Right cardiac atrium (tissue), 5 donors: Measurements from ENCODE around the gene PPP2R2B. TPM values are rescaled to one million over a fixed set of nuclear protein-coding genes. Genes with fewer than 3 reads are reported as not detected.

Source experiments
- ATAC-seq, 2 donors: fragments of 200-7000 bp; cut with Tn5 transposase; one replicate each; pipeline versions ENCODE4 v1.8.0 to v1.9.1; 2020; ENCODE audit warnings: moderate library complexity in 2 of 2, mild to moderate bottlenecking in 1 of 2
- DNase-seq, 3 donors: peaks; one replicate each; pipeline ENCODE4 v3.0.0-alpha.2; 2020
- H3K27ac ChIP-seq: one replicate; pipeline ENCODE4 v1.5.1; 2013; ENCODE audit warnings: mild to moderate bottlenecking, low read length, control low read depth, moderate library complexity
- H3K27me3 ChIP-seq: one replicate; pipeline ENCODE4 v1.6.1; 2013; ENCODE audit not compliant: control insufficient read depth, insufficient read depth
- H3K4me1 ChIP-seq: one replicate; pipeline ENCODE4 v1.6.1; 2013; ENCODE audit warnings: low read length; ENCODE audit not compliant: control insufficient read depth, insufficient read depth
- H3K4me3 ChIP-seq: one replicate; pipeline ENCODE4 v1.5.1; 2013; ENCODE audit warnings: low read length, control low read depth
- H3K9me3 ChIP-seq: one replicate; pipeline ENCODE4 v1.6.1; 2013; ENCODE audit warnings: low read length; ENCODE audit not compliant: control insufficient read depth
- WGBS: extraction: QIAGEN DNeasy Blood & Tissue Kit; methylation state at CpG from one replicate; pipeline ENCODE4 v1.1.7; 2013; 5-methylcytosine and 5-hydroxymethylcytosine counted together
- intact Hi-C, 4 donors: fragments of 100-400 bp; cut with DNase I; formaldehyde crosslinking; loops; one replicate each; pipeline versions ENCODE4 v1.11.0 to v1.14.0; 2022 to 2023
- polyA plus RNA-seq: library from polyadenylated mRNA; stranded (reverse); fragments of 200-250 nt; gene quantifications from one replicate; pipeline ENCODE4 v1.2.3, GENCODE V29; 2013
- total RNA-seq, 4 donors: library from RNA; stranded (reverse); fragmentation: NEBNext Ultra II Directional; extraction: Animal tissue kit (Norgen Biotek cat#: 25700); gene quantifications; one replicate each; pipeline ENCODE4 v1.2.1, GENCODE V29; 2021
- donor health status: healthy with polysubstance abuse.
- donor health status: DM: no; HTN: yes; CAD: no.
- donor health status: DM: no; HTN: no; CAD: no.
- donor health status: DM: no; HTN: yes; CAD: no; lungs with severe emphysema.
- donor health status: DM: yes; HTN: yes; CAD: no.

The PPP2R2B gene
- total and polyA plus RNA-seq, 5 donors = 3.0 to 9.0 (median 3.5) TPM

DNA sequence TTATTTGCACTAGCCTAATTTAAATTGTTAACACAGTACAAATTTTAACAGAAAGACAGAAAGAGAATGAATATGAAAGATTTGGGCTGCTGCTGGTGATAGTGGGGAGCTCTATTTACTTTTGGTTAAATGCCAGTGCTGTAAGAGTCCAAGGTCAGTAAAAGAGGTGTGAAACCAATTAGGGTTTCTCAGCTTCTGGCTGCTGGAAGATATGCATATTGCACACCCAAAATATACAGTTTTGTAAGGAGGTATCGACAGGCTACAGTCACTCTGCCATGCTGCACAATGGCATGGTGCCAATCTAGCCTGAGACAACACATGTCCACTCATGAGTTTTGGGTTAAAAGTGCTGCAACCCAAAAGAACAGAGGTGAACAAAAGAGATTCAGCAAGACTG is 79.3 kb downstream of the PPP2R2B start:
- intact Hi-C loops = no loop called here
- WGBS = 51% methylated on average over 1 of the region's 1 CpG
- H3K9me3 ChIP-seq = no peaks in the 10 kb centered on the region
- ATAC-seq (no peak), DNase-seq (peak in 1 of 3 donors; percentile 18)
- no peaks in the 10 kb centered on the region for H3K27me3 ChIP-seq
- H3K4me1 ChIP-seq = no peaks in the 10 kb centered on the region
- H3K4me3 ChIP-seq = no peak overlapping the region
- H3K27ac ChIP-seq = no peak overlapping the region

- no peak for DNase-seq
- WGBS = 38% methylated on average over 5 of the region's 5 CpGs
Observed at GRCh38 chr5:146797658-146798057, 80.9 kb downstream of the PPP2R2B start.

DNA sequence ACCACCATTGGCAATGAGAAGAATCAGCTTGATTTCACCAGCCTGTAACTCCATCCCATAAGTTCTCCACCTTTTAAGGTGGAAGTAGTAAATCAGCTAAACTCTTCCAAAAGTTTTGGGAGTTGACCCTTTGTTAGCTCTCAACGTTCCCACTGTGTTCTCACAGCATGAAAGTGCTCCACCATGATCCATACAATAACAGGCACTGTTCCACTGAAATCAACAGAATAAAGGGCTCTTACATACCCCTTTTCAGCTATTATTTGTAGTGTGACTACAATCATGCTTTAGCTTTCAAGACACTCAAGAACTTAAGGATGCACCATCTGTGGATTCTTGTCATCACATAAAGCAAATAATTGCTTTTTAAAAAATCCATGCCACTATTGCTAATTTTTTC is 81.6 kb downstream of the PPP2R2B start:
- Histone ChIP-seq H3K27me3 (no peaks in the 10 kb centered on the region), H3K9me3 (no peaks in the 10 kb centered on the region), H3K4me3 (no peak overlapping the region), H3K27ac (no peak overlapping the region), H3K4me1 (no peaks in the 10 kb centered on the region)
- DNase-seq (no peak), ATAC-seq (no peak)
- intact Hi-C loops = no loop called here
- WGBS = 42% methylated on average over 1 of the region's 1 CpG

More at GRCh38 chr5:146797658-146798057, 80.9 kb downstream of the PPP2R2B start:
- no peaks in the 10 kb centered on the region for H3K27me3 ChIP-seq
- no peaks in the 10 kb centered on the region for H3K4me1 ChIP-seq
- intact Hi-C loops = no loop called here
- no peak overlapping the region for H3K27ac ChIP-seq
- no peak for ATAC-seq
- H3K9me3 ChIP-seq = no peaks in the 10 kb centered on the region
- H3K4me3 ChIP-seq = no peak overlapping the region

DNA sequence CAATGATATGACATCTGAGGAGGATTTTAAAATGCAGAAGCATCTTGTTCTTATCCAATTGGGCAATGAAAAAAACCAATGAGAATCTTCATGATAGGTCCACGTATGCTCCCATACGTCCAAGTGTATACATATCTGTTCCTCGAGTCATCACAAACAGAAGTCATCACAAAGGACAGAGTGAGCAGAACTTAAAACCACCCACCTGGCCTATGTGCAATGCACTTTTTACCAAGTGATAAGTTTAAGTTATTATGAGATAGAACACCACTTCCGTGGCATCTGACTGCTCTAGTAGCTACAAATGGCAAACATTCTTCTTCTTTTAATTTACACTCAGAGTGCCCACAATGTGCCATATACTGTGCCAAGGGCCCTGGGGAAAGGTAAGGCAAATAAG is 82.4 kb downstream of the PPP2R2B start:
- no peak overlapping the region for H3K27ac ChIP-seq
- H3K27me3 ChIP-seq = no peaks in the 10 kb centered on the region
- H3K4me3 ChIP-seq = no peak overlapping the region
- ATAC-seq = no peak
- H3K9me3 ChIP-seq = no peaks in the 10 kb centered on the region
- 71% methylated on average over 4 of the region's 4 CpGs for WGBS
- no peak for DNase-seq
- no peaks in the 10 kb centered on the region for H3K4me1 ChIP-seq
- intact Hi-C loops = no loop called here

GRCh38 chr5:146794326-146795029 is 84.1 kb downstream of the PPP2R2B start:
- intact Hi-C loops = no loop called here
- WGBS = 65% methylated on average over 1 of the region's 1 CpG
- Histone ChIP-seq H3K27me3 (no peaks in the 10 kb centered on the region), H3K9me3 (no peaks in the 10 kb centered on the region), H3K4me3 (no peak overlapping the region), H3K27ac (no peak overlapping the region), H3K4me1 (no peaks in the 10 kb centered on the region)
- ATAC-seq (no peak), DNase-seq (no peak)

DNA sequence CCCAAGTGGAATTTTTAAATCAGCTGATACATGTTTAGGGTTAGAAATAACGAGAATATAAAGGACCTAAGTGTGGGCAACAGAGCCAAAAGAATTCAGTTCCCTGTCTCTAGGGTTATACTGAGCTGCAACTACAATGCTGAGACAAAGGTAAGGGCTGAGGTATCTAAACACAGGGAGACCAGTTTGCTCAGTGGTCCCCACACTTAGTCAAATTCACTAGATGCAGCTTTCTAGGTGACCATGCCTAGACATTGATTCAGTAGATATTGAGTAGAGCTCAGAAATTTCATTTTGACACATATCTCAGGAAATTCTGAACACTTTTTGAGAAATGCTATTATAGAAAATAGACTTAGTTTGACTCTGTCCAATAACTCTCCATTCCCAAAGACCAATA is 84.8 kb downstream of the PPP2R2B start:
- ATAC-seq = no peak
- H3K4me1 ChIP-seq = no peaks in the 10 kb centered on the region
- H3K27me3 ChIP-seq = no peaks in the 10 kb centered on the region
- DNase-seq = no peak
- 67% methylated on average over 1 of the region's 1 CpG for WGBS
- H3K27ac ChIP-seq = no peak overlapping the region
- no peaks in the 10 kb centered on the region for H3K9me3 ChIP-seq
- intact Hi-C loops = no loop called here
- no peak overlapping the region for H3K4me3 ChIP-seq

- Histone ChIP-seq H3K27me3 (no peaks in the 10 kb centered on the region), H3K4me1 (no peaks in the 10 kb centered on the region), H3K4me3 (no peak overlapping the region), H3K9me3 (no peaks in the 10 kb centered on the region), H3K27ac (no peak overlapping the region)
- DNase-seq (no peak), ATAC-seq (no peak)
- intact Hi-C loops = no loop called here
Observed at GRCh38 chr5:146791471-146791870, 87.1 kb downstream of the PPP2R2B start.

DNA sequence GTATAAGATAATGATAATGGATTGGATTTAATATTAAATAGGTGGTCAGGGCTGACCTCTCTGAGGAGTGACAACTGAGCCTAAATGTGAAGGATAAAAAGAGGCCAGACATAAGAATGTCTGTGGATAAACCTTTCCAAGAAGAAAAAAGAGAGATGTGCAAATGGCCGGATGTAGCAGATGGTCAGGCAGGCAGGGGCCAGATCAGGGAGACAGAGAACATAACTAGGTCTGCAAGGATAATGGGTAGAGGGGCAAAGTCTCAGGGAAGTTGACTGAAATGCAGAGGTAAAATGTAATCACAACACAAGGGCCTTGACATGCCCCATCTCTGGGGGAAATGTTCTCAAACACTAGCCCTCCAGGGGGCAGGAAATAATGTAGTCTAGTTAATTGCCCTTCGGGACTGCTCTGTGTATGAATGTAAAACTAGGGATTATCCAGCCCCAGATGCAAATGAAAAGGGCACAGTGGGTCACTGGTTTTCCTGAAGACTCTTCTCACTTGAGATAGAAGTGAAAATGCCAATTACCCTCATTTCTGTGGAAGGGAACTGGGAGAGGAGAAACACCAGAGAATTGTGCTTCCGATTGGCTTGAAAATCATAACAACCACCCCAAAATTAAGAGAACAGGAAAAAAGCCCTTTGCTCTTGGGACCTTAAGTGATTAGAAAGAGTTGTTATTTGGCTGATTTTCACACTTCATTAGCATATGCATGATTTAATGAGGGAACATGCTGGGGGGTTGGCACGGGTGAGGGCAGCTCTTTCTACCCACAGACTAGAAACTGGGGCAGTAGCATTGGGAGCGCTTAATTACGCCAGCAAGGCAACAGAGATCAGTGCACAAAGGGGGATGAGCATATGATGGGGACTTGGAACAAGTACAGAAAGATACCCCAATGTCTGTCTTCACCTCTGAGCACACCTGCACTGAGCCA is 88.6 kb downstream of the PPP2R2B start:
- intact Hi-C loops = no loop called here
- no peak for DNase-seq
- WGBS = 67% methylated on average over 6 of the region's 6 CpGs

DNA sequence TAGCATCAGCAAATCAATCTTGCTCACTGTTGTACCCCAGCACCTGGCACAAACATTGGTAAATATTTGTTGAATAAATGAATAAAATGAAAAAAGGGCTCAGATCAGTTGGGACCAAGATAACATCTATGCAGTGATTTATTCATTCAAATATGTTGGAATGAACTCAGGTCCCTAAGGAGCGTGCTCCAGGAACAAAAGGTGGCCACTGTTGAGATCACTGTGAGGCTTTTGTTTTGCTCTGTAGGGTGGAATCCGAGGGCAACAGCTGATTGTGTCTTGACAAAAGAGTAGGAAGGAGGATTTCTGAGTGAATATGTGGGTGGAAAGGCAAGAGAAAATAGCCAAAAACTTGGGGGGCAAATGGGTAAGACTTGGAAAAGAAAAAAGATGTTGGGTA is 89.7 kb downstream of the PPP2R2B start:
- H3K4me1 ChIP-seq = no peaks in the 10 kb centered on the region
- ATAC-seq (no peak), DNase-seq (no peak)
- H3K9me3 ChIP-seq = no peaks in the 10 kb centered on the region
- WGBS = 50% methylated on average over 2 of the region's 2 CpGs
- no peak overlapping the region for H3K4me3 ChIP-seq
- no peaks in the 10 kb centered on the region for H3K27me3 ChIP-seq
- intact Hi-C loops = no loop called here
- H3K27ac ChIP-seq = no peak overlapping the region

More for the DNA sequence above, 88.6 kb downstream of the PPP2R2B start:
- Histone ChIP-seq H3K27ac (no peak overlapping the region), H3K9me3 (no peaks in the 10 kb centered on the region), H3K4me3 (no peak overlapping the region), H3K4me1 (no peaks in the 10 kb centered on the region), H3K27me3 (no peaks in the 10 kb centered on the region)
- ATAC-seq = no peak

GRCh38 chr5:146785065-146785464 is 93.5 kb downstream of the PPP2R2B start:
- DNase-seq = peak in 2 of 3 donors; percentile 40 to 46

DNA sequence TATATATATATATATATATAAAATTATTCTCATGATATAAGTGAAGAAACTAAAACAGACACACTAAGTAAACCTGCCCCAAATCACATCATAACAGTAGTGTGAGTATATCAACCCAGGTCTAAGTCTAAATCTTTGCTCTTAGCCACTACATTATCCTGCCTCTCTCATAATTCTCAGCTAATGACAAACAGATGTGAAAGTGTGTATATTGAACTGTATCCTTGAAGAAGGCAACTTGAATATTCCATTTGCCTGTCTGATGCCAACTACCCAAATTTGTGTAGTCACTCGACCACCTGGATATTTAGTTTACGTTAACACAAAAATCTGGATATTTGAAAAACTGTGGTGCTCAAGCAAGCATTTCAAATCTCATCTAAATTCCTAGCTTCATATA is 97.4 kb downstream of the PPP2R2B start:
- no peak for DNase-seq
- Histone ChIP-seq H3K9me3 (no peaks in the 10 kb centered on the region), H3K27me3 (no peaks in the 10 kb centered on the region), H3K4me1 (no peaks in the 10 kb centered on the region), H3K27ac (no peak overlapping the region), H3K4me3 (no peak overlapping the region)
- ATAC-seq = no peak
- intact Hi-C loops = no loop called here
- WGBS = 87% methylated on average over 2 of the region's 2 CpGs

More at GRCh38 chr5:146785065-146785464, 93.5 kb downstream of the PPP2R2B start:
- Histone ChIP-seq H3K27me3 (no peaks in the 10 kb centered on the region), H3K4me1 (no peaks in the 10 kb centered on the region), H3K27ac (no peak overlapping the region), H3K9me3 (no peaks in the 10 kb centered on the region), H3K4me3 (no peak overlapping the region)
- no peak for ATAC-seq
- 51% methylated on average over 3 of the region's 3 CpGs for WGBS
- intact Hi-C loops = no loop called here
